Measurements from ENCODE around the gene SLC39A6. TPM values are rescaled to one million over a fixed set of nuclear protein-coding genes. Genes with fewer than 3 reads are reported as not detected.
"Not testable (repeated sequence)": the region's sequence is repeated elsewhere in the genome, so short reads cannot be mapped to it uniquely, and the experiment has no call there.

Gene SLC39A6
- total RNA-seq, 1 experiment from 2014 or later: 33.9 TPM

DNA sequence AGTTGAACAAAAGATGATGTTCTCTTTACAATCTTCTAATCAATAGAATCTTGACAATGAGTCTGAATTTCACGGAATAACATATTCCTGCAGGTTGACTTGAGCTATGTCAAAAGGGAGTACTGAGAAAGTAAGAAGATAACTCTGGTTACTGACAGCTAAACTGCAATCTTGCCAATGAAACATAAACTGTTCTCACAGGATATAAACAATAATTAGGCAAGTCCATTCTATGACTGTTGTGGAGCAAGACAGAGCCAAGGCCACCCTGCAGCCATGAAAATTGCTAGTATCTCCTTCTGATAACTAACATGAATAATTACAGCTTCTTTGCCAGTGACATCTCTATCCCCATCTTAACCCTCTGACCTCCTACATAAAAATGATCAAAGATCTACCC lies 55.5 kb downstream of the SLC39A6 start:
- no peak for DNase-seq
- Histone ChIP-seq H3K56ac (ENCODE audit: insufficient read length, low read depth, low read length) (no peak overlapping the region), H4K91ac (ENCODE audit: insufficient read length, low read depth, low read length) (no peak overlapping the region), H2BK120ac (ENCODE audit: low read depth, low read length, poor library complexity, severe bottlenecking) (no peak overlapping the region), H3T11ph (ENCODE audit: low read length) (no peak overlapping the region), H3K4me1 (ENCODE audit: insufficient read depth, low read length) (no peaks in the 10 kb centered on the region), H3K79me2 (ENCODE audit: insufficient read depth, low read length) (no peaks in the 10 kb centered on the region), H3K79me1 (ENCODE audit: insufficient read depth, low read depth, low read length, poor library complexity, severe bottlenecking) (no peaks in the 10 kb centered on the region), H3K27me3 (ENCODE audit: insufficient read depth, low read length) (no peaks in the 10 kb centered on the region), H3K9ac (ENCODE audit: extremely low read depth, insufficient read length, low read length) (no peak overlapping the region), H2BK20ac (ENCODE audit: low read depth, low read length, poor library complexity, severe bottlenecking) (no peak overlapping the region), H3K14ac (ENCODE audit: insufficient read depth, low read length) (no peak overlapping the region), H4K20me1 (ENCODE audit: control insufficient read depth, insufficient read depth, insufficient read length) (no peaks in the 10 kb centered on the region), H3K23me2 (ENCODE audit: insufficient read length, low read depth, low read length, poor library complexity, severe bottlenecking) (no peaks in the 10 kb centered on the region), H3K4ac (ENCODE audit: low read depth, low read length) (no peak overlapping the region), H2BK12ac (ENCODE audit: insufficient read length, low read depth, low read length) (no peak overlapping the region), H3K9me3 (ENCODE audit: control insufficient read depth, low read depth, low read length) (no peaks in the 10 kb centered on the region), H3K4me2 (ENCODE audit: insufficient read depth, insufficient read length, low read length) (no peak overlapping the region), H2AK5ac (ENCODE audit: insufficient read length, low read length) (no peak overlapping the region), H3K18ac (ENCODE audit: insufficient read length, low read depth, low read length) (no peak overlapping the region), H3K27ac (ENCODE audit: insufficient read length, low read depth, low read length) (no peak overlapping the region), H2BK5ac (ENCODE audit: insufficient read length, low read length) (no peak overlapping the region), H4K8ac (replicated peaks; ENCODE audit: insufficient read length, low read depth, low read length) (no peak overlapping the region), H3K23ac (ENCODE audit: insufficient read length, low read depth, low read length) (no peak overlapping the region), H2BK15ac (ENCODE audit: low read depth, low read length) (no peak overlapping the region), H2AFZ (ENCODE audit: low read length) (no peak overlapping the region), H4K5ac (ENCODE audit: insufficient read length, low read depth, low read length) (no peak overlapping the region)
- peaks cover 0 to under 1% (median 0%) of the 10 kb centered on the region in 3 experiments; a peak in 1 of 7 replicates for H3K36me3 Mint-ChIP-seq (ENCODE audit: insufficient read depth in 1 of 3, low read depth in 3 of 3)
- H3K27me3 Mint-ChIP-seq (ENCODE audit: low read depth): peaks cover 10% of the 10 kb centered on the region
- H3K27ac Mint-ChIP-seq: no peak overlapping the region
- peaks cover 2 to 5% of the 10 kb centered on the region in 2 experiments; a peak in 3 of 5 replicates for H3K9me3 Mint-ChIP-seq
- WGBS (ENCODE audit: extremely low coverage, insufficient read length, low lambda C conversion rate): no CpG with 5 or more reads among the region's 1 CpG
- no peak overlapping the region for H3K4me3 Mint-ChIP-seq
- no peaks in the 10 kb centered on the region for H3K4me1 Mint-ChIP-seq
- TF ChIP-seq, protein P1, sequence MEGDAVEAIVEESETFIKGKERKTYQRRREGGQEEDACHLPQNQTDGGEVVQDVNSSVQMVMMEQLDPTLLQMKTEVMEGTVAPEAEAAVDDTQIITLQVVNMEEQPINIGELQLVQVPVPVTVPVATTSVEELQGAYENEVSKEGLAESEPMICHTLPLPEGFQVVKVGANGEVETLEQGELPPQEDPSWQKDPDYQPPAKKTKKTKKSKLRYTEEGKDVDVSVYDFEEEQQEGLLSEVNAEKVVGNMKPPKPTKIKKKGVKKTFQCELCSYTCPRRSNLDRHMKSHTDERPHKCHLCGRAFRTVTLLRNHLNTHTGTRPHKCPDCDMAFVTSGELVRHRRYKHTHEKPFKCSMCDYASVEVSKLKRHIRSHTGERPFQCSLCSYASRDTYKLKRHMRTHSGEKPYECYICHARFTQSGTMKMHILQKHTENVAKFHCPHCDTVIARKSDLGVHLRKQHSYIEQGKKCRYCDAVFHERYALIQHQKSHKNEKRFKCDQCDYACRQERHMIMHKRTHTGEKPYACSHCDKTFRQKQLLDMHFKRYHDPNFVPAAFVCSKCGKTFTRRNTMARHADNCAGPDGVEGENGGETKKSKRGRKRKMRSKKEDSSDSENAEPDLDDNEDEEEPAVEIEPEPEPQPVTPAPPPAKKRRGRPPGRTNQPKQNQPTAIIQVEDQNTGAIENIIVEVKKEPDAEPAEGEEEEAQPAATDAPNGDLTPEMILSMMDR (conservative IDR thresholded peaks at IDR 0.05): no peak

DNA sequence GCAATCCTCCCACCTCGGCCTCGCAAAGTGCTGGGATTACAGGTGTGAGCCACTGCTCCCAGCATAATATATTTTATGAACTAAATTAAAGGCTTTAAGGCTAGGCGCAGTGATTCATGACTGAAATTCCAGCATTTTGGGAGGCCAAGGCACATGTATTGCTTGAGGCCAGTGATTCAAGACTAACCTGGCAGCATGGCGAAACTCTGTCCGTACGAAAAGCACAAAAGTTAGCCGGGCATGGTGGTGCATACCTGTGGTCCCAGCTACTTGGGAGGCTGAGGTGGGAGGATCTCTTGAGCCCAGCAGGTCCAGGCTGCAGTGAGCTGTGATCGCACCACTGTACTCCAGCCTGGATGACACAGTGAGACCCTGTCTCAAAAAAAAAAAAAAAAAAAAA lies 56.7 kb downstream of the SLC39A6 start:
- H3K4me1 Mint-ChIP-seq; H3K14ac ChIP-seq (ENCODE audit: insufficient read depth, low read length); H4K91ac ChIP-seq (ENCODE audit: insufficient read length, low read depth, low read length); DNase-seq; H3K4ac ChIP-seq (ENCODE audit: low read depth, low read length); H2AK5ac ChIP-seq (ENCODE audit: insufficient read length, low read length); H3K4me2 ChIP-seq (ENCODE audit: insufficient read depth, insufficient read length, low read length); H3K79me1 ChIP-seq (ENCODE audit: insufficient read depth, low read depth, low read length, poor library complexity, severe bottlenecking); H3K27ac ChIP-seq (ENCODE audit: insufficient read length, low read depth, low read length); H3K56ac ChIP-seq (ENCODE audit: insufficient read length, low read depth, low read length); H2BK12ac ChIP-seq (ENCODE audit: insufficient read length, low read depth, low read length); H3T11ph ChIP-seq (ENCODE audit: low read length); H4K20me1 ChIP-seq (ENCODE audit: control insufficient read depth, insufficient read depth, insufficient read length); H3K9me3 Mint-ChIP-seq; H2BK20ac ChIP-seq (ENCODE audit: low read depth, low read length, poor library complexity, severe bottlenecking); H3K4me1 ChIP-seq (ENCODE audit: insufficient read depth, low read length); H3K23me2 ChIP-seq (ENCODE audit: insufficient read length, low read depth, low read length, poor library complexity, severe bottlenecking); H2BK120ac ChIP-seq (ENCODE audit: low read depth, low read length, poor library complexity, severe bottlenecking); H3K36me3 Mint-ChIP-seq (ENCODE audit: insufficient read depth in 1 of 3, low read depth in 3 of 3); H3K79me2 ChIP-seq (ENCODE audit: insufficient read depth, low read length); H4K5ac ChIP-seq (ENCODE audit: insufficient read length, low read depth, low read length); H3K9ac ChIP-seq (ENCODE audit: extremely low read depth, insufficient read length, low read length); H3K27me3 ChIP-seq (ENCODE audit: insufficient read depth, low read length); H3K18ac ChIP-seq (ENCODE audit: insufficient read length, low read depth, low read length); H2BK5ac ChIP-seq (ENCODE audit: insufficient read length, low read length); H2BK15ac ChIP-seq (ENCODE audit: low read depth, low read length); H3K27me3 Mint-ChIP-seq (ENCODE audit: low read depth); H3K4me3 Mint-ChIP-seq; H3K23ac ChIP-seq (ENCODE audit: insufficient read length, low read depth, low read length); H2AFZ ChIP-seq (ENCODE audit: low read length); H3K27ac Mint-ChIP-seq; H4K8ac ChIP-seq (replicated peaks; ENCODE audit: insufficient read length, low read depth, low read length); H3K9me3 ChIP-seq (ENCODE audit: control insufficient read depth, low read depth, low read length): not testable (repeated sequence)
- no CpG with 5 or more reads among the region's 8 CpGs for WGBS (ENCODE audit: extremely low coverage, insufficient read length, low lambda C conversion rate)

All from H9 (cell line).